ENCODE measurements around the gene GRIA1.

DNA sequence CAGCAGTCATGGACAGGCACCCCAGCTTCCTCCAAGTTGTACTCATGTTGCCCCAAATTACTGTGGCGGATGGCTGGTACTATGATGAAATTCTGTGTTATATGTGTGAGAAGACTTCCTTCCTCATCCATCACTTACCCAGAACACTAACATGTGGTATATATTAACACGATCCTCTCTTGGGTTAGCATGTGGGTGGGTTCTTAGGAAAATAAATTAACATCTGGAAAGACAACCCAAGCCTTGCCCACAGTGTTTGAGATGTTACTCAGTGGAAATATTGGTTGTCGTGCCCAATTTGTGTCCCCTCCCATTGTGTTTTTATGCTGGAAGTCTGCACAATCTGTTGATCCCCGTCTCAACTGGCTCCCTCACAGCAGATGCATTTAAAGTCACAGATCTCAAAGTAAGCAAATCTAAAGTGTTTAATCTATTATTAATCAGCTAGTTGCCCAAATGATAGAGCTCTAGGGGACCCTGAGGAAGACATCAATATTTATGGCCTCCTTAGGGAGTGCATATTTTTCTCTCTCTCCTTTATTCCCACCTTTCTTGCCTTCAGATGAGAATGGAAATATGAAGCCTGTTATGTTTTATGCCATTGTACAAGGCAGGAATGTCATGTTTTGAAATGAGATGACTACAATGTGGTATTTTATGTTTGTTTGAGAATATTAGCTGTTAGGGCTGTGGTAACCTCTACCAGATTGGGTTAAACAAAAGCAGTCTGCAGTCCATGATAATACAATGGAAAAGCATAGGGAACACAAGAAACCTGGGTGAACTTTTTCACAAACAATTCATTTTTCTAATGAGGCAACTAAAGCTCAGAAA is 93.9 kb downstream of the GRIA1 start:
- TF ChIP-seq, protein P1, sequence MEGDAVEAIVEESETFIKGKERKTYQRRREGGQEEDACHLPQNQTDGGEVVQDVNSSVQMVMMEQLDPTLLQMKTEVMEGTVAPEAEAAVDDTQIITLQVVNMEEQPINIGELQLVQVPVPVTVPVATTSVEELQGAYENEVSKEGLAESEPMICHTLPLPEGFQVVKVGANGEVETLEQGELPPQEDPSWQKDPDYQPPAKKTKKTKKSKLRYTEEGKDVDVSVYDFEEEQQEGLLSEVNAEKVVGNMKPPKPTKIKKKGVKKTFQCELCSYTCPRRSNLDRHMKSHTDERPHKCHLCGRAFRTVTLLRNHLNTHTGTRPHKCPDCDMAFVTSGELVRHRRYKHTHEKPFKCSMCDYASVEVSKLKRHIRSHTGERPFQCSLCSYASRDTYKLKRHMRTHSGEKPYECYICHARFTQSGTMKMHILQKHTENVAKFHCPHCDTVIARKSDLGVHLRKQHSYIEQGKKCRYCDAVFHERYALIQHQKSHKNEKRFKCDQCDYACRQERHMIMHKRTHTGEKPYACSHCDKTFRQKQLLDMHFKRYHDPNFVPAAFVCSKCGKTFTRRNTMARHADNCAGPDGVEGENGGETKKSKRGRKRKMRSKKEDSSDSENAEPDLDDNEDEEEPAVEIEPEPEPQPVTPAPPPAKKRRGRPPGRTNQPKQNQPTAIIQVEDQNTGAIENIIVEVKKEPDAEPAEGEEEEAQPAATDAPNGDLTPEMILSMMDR (IDR thresholded peaks at IDR 0.05) = no peak
- TF ChIP-seq POLR2AphosphoS5 (IDR thresholded peaks at IDR 0.05) (no peak), POLR2A (IDR thresholded peaks at IDR 0.05) (no peak), EP300 (IDR thresholded peaks at IDR 0.05) (no peak)

All from gastroesophageal sphincter (tissue), 3 donors.